SH-SY5Y (cell line): ENCODE measurements around the gene NHS.

Experiments
- GATA2 ChIP-seq: IDR thresholded peaks from 2 replicates; pipeline ENCODE4 v1.6.1; 2011; ENCODE audit warnings: mild to moderate bottlenecking, low read depth, low read length
- GATA3 ChIP-seq: IDR thresholded peaks from 2 replicates; pipeline ENCODE4 v1.6.1; 2011; ENCODE audit warnings: low read depth, mild to moderate bottlenecking, low read length, moderate library complexity

DNA sequence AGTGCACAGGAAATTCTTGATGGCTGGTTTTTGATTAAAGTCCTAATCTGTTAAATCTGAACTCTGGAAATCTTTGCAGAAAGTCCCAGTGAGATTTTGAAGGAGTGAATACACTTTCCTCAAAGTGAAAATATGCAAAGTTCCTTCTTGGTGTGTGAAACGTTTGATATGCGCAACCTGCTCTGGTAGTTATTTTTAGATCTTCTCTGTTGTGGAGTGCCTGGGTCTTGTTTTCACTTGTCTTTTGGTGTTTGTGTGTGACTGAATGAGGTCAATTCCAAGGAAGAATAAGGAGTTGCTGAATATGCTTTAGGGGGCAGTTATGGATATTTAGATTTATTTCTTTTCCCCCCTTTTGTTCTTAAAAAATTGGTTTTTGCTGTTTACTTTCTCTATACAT lies 404.0 kb downstream of the NHS start:
- TF ChIP-seq GATA3 = no peak
- no peak for TF ChIP-seq GATA2
